MG63 (cell line): ENCODE data around the gene TTI1. TPM values are rescaled to one million over a fixed set of nuclear protein-coding genes. Genes with fewer than 3 reads are reported as not detected.
A peak's percentile ranks its signal among the peaks of the same experiment; 100 is the strongest.

Experiments used
- DNase-seq: peaks from one replicate; pipeline ENCODE4 v3.0.0-alpha.2; 2020
- H3K27me3 ChIP-seq: fragments of 250-450 bp; sonication (Bioruptor Pico); 2 replicates; pipeline ENCODE4 v1.5.1; 2020; ENCODE audit warnings: mild to moderate bottlenecking, moderate library complexity
- H3K36me3 ChIP-seq: fragments of 250-450 bp; sonication (Bioruptor Pico); 2 replicates; pipeline ENCODE4 v1.5.1; 2020; ENCODE audit warnings: mild to moderate bottlenecking, moderate library complexity
- H3K4me3 ChIP-seq: fragments of 250-450 bp; sonication (Bioruptor Pico); 2 replicates; pipeline ENCODE4 v1.5.1; 2020; ENCODE audit warnings: mild to moderate bottlenecking, moderate library complexity
- H3K9me3 ChIP-seq: fragments of 250-450 bp; sonication (Bioruptor Pico); 2 replicates; pipeline ENCODE4 v1.5.1; 2020; ENCODE audit warnings: mild to moderate bottlenecking, moderate library complexity
- total RNA-seq: library from RNA; depleted of rRNA; stranded (reverse); fragments of >200 nt; shearing (Covaris generic); gene quantifications from 2 replicates; pipeline ENCODE4 v1.2.3, GENCODE V29; 2014; ENCODE audit warnings: low replicate concordance

TTI1 gene
- total RNA-seq, 1 experiment from 2014 or later = 27.0 TPM

- no peak for DNase-seq
- H3K9me3 ChIP-seq = no peaks in the 10 kb centered on the region
- H3K4me3 ChIP-seq = no peak overlapping the region
- no peaks in the 10 kb centered on the region for H3K27me3 ChIP-seq
- peaks cover 77% of the 10 kb centered on the region for H3K36me3 ChIP-seq
Measured at GRCh38 chr20:38060536-38060935, 27.3 kb upstream of the TTI1 start.

DNA sequence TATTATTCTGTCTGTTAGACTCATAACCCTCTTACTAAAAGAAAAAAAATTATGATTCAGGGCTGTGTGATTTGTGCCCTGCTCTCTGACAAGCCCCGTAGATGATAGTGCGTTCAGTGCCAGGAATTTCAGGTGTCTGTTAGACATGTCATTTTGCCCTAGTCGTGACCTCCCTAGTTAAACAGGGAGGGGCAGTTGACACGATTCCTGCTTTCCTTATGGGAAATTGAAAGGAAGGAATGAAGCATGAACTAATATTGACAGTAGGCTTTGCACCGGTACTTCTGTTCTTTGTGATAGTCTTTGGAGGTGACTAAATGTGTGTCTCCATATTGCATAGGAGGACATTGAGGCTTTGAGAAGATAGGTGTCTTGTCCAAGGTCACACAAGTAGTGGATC is 26.6 kb upstream of the TTI1 start:
- H3K9me3 ChIP-seq = no peaks in the 10 kb centered on the region
- H3K4me3 ChIP-seq = no peak overlapping the region
- peaks cover 73% of the 10 kb centered on the region for H3K36me3 ChIP-seq

DNA sequence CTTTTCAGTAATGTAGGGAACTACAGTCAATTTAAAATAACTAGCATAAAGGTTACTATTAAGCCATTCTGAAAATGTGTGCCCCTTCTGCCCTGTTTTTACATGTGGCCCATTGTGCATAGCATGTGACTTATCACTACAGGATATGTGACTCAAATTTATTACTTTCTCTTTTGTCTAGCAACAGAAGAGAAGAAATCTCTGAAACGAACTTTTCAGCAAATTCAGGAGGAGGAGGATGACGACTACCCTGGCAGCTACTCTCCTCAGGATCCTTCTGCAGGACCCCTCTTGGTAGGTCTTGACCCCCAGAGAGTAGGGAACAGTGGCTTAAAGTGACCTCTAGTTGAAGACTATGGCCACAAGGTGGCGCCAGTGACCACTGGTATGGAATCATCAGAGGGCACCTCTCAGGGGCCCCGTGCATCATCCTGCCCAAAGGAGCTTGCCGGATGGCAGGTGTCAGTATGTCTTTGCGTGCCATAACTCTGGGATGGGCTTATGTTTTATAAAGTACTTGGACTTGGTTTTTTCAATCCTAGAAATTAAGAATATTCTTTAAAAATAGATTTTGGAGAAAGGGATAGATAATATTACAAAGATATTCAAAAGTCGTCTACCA is 24.2 kb upstream of the TTI1 start:
- DNase-seq = peak; percentile 66
- Histone ChIP-seq H3K27me3 (no peaks in the 10 kb centered on the region), H3K36me3 (peaks cover 58% of the 10 kb centered on the region), H3K4me3 (no peak overlapping the region), H3K9me3 (no peaks in the 10 kb centered on the region)

More for the DNA sequence above, 26.6 kb upstream of the TTI1 start:
- DNase-seq = no peak
- no peaks in the 10 kb centered on the region for H3K27me3 ChIP-seq

DNA sequence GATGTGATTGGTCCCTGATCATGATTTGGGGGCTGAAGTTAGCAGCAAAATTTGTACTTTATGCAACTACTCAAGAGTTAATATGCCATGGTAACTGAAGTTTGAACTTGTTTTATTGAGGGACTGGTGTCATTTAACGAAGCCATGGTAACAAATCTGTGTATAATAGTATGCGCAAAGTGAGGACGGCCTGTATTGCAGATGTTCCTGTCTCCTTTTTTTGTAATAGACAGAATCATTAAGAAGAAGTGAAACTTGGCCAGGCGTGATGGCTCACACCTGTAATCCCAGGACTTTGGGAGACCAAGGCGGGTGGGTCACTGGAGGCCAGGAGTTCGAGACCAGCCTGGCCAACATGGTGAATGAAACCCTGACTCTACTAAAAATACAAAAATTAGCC is 22.6 kb upstream of the TTI1 start:
- no peak for DNase-seq
- H3K36me3 ChIP-seq = peaks cover 57% of the 10 kb centered on the region
- H3K27me3 ChIP-seq = no peaks in the 10 kb centered on the region
- no peak overlapping the region for H3K4me3 ChIP-seq
- H3K9me3 ChIP-seq = no peaks in the 10 kb centered on the region

- H3K27me3 ChIP-seq = no peaks in the 10 kb centered on the region
- no peak overlapping the region for H3K4me3 ChIP-seq
- H3K36me3 ChIP-seq = peaks cover 57% of the 10 kb centered on the region
- no peak for DNase-seq
- H3K9me3 ChIP-seq = no peaks in the 10 kb centered on the region
Measured at GRCh38 chr20:38055294-38055693, 22.0 kb upstream of the TTI1 start.

DNA sequence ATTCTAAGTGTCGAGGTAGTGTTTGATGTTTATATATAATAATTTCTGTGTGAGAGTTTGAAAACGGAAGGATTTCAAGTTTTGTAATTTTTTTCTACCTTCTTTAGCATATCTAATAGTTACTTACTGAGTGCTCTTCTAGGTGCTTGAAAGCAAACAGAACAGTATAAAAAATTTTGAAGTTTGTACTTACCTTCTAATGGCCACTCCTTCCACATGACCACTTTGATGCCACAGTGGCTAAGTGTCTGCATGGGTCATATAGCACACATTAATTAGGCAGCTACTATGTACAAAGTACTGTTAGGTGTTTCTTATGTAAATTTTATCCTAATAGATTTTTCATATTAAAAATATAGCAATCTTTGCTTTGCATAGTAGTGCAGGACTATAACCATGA is 21.4 kb upstream of the TTI1 start:
- no peaks in the 10 kb centered on the region for H3K27me3 ChIP-seq
- H3K36me3 ChIP-seq = peaks cover 57% of the 10 kb centered on the region
- H3K9me3 ChIP-seq = no peaks in the 10 kb centered on the region
- H3K4me3 ChIP-seq = no peak overlapping the region
- DNase-seq = no peak

DNA sequence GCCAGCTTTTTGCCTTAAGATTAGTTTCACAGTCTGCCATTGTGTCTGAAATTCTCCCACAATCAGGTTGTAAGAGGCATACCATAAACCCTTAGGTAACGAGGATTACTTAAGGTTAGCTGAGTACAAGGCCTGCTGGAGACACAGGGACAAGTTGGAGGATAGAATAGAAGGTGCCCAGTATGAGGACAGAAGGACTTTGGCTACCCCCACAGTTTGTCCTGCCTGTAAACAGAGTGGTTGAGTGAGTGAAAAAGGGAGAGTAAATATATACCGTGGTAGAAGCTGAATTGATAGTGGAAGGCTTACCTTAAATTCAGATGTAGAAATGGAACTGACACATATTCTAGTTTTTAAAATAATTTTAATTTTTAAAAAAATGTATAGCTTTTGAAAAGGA is 19.6 kb upstream of the TTI1 start:
- Histone ChIP-seq H3K9me3 (no peaks in the 10 kb centered on the region), H3K27me3 (no peaks in the 10 kb centered on the region), H3K36me3 (peaks cover 54% of the 10 kb centered on the region)

DNA sequence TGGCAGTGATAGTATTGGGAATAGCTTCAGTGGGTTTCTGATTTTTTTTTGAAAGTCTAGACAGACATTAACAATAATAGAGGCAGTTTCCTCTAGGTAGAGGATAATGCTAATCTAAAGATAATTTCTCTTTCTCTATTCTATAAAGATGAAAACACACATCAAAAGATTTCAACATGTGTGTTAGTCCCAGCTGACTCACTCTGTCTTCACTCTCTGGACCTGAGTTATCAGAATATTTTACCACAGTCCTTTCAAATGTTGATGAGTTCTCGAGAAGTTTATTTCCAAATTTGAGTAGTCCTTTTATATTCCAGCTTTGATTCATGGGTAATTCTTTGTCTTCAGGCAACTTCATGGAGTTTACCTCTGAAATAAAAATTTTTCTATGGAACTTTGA is 17.4 kb upstream of the TTI1 start:
- Histone ChIP-seq H3K9me3 (no peaks in the 10 kb centered on the region), H3K4me3 (no peak overlapping the region), H3K36me3 (peaks cover 62% of the 10 kb centered on the region), H3K27me3 (no peaks in the 10 kb centered on the region)
- no peak for DNase-seq

More for the DNA sequence above, 19.6 kb upstream of the TTI1 start:
- no peak for DNase-seq
- no peak overlapping the region for H3K4me3 ChIP-seq

- DNase-seq = peak; percentile 52
- Histone ChIP-seq H3K4me3 (no peak overlapping the region), H3K27me3 (no peaks in the 10 kb centered on the region), H3K36me3 (peaks cover 71% of the 10 kb centered on the region), H3K9me3 (no peaks in the 10 kb centered on the region)
Measured at GRCh38 chr20:38049800-38050199, 16.5 kb upstream of the TTI1 start.

GRCh38 chr20:38046572-38046971 is 13.3 kb upstream of the TTI1 start:
- H3K4me3 ChIP-seq = no peak overlapping the region
- H3K36me3 ChIP-seq = peaks cover 84% of the 10 kb centered on the region
- H3K9me3 ChIP-seq = no peaks in the 10 kb centered on the region
- no peaks in the 10 kb centered on the region for H3K27me3 ChIP-seq
- DNase-seq = no peak

DNA sequence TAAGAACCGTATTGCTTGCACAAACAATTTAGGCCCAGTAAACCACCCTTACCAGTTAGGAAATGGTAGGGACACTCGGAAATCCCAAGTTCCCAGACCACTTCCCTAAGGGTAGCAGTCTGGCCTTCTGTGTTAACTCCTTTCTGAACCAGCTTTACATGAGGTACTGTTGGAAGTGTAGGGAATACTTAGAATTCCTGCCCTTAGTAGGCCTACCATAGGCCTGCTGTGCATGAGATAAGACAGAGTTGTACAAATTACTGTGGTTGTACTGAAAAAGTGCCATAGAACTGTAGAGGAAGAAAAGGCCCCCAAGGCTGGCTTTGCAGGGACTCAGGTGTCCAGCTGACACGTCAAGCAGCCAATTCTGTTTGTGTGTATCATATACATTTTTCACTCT is 11.4 kb upstream of the TTI1 start:
- Histone ChIP-seq H3K36me3 (peaks cover 83% of the 10 kb centered on the region), H3K4me3 (no peak overlapping the region), H3K27me3 (no peaks in the 10 kb centered on the region), H3K9me3 (no peaks in the 10 kb centered on the region)
- DNase-seq = no peak

- H3K36me3 ChIP-seq = peaks cover 83% of the 10 kb centered on the region
- peak; percentile 86 for DNase-seq
- no peaks in the 10 kb centered on the region for H3K27me3 ChIP-seq
Measured at GRCh38 chr20:38043512-38044300, 10.4 kb upstream of the TTI1 start.

GRCh38 chr20:38040276-38040675 is 7.0 kb upstream of the TTI1 start:
- DNase-seq = no peak
- no peaks in the 10 kb centered on the region for H3K27me3 ChIP-seq
- H3K36me3 ChIP-seq = peaks cover 81% of the 10 kb centered on the region
- H3K4me3 ChIP-seq = no peak overlapping the region
- H3K9me3 ChIP-seq = no peaks in the 10 kb centered on the region

More at GRCh38 chr20:38043512-38044300, 10.4 kb upstream of the TTI1 start:
- Histone ChIP-seq H3K4me3 (no peak overlapping the region), H3K9me3 (no peaks in the 10 kb centered on the region)

DNA sequence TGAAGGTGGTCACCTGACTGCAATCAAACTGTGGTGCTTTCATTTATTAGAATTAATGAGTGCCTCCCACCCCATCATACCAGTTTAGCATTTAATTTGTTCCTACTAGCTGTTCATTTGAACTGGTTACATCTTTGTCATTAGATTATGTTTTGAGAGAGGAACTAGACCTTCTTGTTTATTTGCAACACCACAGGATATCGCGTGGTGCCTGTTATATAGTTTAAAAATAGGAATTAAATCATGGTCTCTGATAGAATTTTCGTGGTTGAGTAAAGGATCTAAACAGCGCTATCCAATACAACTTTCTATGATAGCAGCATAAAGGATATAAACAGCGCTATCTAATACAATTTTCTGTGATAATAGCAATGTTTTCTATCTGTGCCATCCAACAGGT is 3.1 kb upstream of the TTI1 start:
- no peak overlapping the region for H3K4me3 ChIP-seq
- H3K27me3 ChIP-seq = no peaks in the 10 kb centered on the region
- no peak for DNase-seq
- H3K36me3 ChIP-seq = peaks cover 74% of the 10 kb centered on the region
- H3K9me3 ChIP-seq = no peaks in the 10 kb centered on the region

GRCh38 chr20:38034961-38035360 is 1.7 kb upstream of the TTI1 start:
- no peak for DNase-seq
- Histone ChIP-seq H3K9me3 (peaks cover 4% of the 10 kb centered on the region), H3K36me3 (peaks cover 71% of the 10 kb centered on the region), H3K4me3 (peak overlapping the region; percentile 98), H3K27me3 (no peaks in the 10 kb centered on the region)

DNA sequence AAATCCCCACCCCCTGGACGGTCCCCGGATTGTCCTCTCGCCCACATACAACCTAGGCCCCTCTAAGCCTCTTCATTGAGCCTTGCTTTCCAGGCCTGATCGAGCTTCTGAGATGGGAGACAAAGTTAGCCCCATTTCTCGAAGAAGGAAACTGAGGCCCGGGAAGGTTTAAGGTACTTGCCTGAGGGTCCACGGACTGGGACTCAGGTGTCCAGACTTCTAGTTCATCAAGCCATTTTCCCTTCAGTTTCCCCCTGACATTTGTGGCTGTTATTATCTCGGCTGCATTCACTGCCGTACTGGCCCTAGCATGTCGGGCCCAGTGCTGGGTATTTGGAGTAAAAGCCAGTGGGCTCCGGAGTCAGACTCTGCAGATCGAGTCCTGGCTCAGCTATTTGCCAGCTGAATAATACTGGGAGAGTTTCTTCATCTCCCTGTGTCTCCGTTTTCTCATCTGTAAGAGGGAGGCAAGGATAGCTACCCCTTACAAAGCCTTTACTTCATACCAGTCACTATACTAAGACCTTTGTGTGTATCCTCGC is 923 bp upstream of the TTI1 start:
- Histone ChIP-seq H3K36me3 (peaks cover 65% of the 10 kb centered on the region), H3K4me3 (peak overlapping the region; percentile 98), H3K9me3 (peaks cover 8% of the 10 kb centered on the region), H3K27me3 (no peaks in the 10 kb centered on the region)
- DNase-seq = no peak

DNA sequence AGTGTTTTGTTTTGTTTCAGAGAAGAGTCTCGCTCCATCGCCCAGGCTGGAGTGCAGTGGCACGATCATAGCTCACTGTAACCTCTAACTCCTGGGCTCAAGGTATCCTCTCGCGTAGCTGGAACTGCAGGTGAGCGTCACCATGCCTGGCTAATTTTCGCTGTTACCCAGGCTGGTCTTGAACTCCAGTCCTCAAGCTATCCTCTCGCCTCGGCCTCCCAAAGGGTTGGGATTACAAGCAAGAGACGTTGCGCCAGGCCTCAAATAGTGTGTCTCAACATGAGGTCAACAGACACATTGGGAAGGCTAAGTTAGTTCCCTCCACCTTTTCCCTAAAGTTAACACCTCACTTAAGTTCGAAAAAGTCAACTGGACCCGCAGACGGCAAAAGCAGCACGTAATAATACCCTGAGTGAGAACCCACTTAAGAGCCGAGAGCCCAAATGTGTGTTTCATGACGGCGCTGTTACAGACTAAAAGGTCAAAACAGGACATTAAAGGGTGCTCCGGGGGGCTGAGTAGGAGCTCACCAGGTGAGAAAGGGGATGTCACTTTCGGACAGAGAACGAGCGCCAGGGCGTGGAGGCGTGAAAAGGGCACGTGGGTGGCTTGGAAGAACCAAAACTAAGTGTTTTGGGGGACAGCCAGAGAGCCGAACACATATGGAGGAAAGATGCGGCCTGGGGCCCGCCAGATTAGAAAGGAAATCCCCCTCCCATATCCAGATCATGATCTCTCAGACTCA is 499 bp downstream of the TTI1 start:
- peaks cover 61% of the 10 kb centered on the region for H3K36me3 ChIP-seq
- H3K27me3 ChIP-seq = no peaks in the 10 kb centered on the region
- H3K4me3 ChIP-seq = peak overlapping the region; percentile 98
- H3K9me3 ChIP-seq = peaks cover 8% of the 10 kb centered on the region
- no peak for DNase-seq
